Measurements from ENCODE around the gene UBE3C.
"Not testable (repeated sequence)": the region's sequence is repeated elsewhere in the genome, so short reads cannot be mapped to it uniquely, and the experiment has no call there.

Gene UBE3C

DNA sequence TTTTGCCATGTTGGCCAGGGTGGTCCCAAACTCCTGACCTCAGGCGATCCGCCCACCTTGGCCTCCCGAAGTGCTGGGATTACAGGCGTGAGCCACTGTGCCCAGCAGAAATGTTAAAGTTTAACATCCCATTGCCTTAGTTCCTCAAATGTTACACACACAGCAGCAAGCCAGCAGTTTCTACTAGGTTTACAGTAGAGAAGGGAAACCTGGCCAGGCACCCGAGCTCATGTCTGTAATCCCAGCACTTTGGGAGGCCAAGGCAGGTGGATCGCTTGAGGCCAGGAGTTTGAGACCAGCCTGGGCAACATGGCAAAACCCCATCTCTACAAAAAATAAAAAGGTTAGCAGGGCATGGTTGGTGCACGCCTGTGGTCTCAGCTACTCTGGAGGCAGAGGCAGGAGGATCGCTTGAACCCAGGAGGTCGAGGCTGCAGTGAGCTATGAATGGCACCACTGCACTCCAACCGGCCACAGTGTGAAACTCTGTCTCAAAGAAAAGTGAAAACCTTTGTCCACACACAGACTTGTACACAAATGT, 135.4 kb downstream of the UBE3C start:
- DNase-seq: not testable (repeated sequence)

DNA sequence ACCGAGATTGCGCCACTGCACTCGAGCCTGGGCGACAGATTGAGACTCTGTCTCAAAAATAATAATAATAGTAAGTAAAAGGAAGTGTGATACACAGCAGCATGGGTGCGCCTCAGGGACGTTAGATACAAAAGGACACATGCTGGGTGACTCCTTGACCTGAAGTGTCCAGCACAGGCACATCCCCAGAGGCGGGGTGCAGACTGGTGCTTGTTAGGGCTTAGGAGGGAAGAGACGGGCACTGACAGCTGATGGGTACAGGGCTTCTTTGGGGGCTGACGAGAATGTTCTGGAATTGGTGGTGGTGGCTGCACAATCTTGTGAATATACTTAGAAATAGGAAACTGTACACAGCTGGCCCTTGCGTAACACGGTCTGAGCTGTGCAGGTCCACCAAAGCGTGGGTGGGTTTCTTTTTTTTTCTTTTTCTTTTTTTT, 136.3 kb downstream of the UBE3C start:
- DNase-seq: no peak

DNA sequence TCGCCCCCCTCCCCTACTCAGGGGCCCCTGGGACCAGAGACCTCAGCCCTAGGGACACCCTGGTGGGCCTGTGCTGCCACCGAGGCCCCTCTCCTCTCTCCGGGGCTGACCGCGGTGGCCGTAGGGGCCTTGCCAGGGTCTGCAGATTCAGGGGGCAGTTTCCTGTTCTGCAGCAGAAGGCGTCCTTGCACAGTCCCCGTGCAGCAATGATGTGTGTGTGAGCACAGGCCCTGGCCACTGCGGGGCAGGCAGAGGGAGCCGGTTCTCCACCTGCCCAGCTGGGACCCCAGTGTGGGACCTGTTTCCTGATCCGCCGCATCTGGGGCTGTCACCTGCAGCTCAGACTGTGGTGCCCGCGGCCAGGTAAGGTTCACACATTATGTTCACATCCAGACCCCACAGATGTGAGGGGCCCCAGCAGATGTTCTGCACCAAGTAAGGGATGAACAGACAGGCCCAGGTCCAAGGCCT, 137.4 kb downstream of the UBE3C start:
- DNase-seq: no peak

DNA sequence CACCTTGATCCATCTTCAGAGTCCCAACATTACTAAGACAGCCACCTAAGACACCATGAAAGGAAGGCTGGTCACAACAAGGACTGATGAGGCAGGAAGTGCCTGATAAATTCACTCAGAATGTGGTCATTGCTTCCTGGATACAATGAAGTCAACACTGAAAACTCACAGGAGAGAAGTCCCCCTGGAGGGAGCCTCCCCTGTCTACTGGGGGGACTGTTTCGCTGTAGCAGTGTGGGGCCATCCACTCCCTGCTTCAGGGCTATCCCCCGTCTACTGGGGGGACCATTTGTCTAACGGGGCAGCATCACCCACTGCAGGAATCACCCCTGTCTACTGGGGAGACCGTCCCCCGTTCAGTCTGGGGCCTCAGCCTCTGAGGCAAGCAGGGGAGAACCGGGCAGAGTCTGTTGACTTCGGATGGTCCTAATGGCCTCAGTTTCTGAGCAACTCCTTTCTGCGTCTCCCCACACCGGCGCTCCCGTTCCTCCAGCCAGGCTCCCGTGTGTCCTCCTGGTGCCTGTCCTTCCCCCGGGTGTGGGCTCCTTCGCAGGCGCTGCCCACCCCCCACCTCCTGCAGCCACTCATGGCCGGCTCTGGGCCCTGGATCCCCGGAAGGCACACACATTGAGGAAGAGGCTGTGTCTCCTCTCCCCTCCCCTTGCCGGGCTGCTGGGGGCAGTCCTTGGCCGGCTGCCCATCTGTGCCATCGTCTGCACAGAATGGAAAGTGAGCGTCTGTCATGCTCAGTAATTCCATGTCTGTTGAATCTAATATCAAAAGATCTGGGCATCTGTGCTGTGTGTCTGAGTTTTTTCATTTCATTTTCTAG, 138.2 kb downstream of the UBE3C start:
- peak; percentile 60 for DNase-seq

DNA sequence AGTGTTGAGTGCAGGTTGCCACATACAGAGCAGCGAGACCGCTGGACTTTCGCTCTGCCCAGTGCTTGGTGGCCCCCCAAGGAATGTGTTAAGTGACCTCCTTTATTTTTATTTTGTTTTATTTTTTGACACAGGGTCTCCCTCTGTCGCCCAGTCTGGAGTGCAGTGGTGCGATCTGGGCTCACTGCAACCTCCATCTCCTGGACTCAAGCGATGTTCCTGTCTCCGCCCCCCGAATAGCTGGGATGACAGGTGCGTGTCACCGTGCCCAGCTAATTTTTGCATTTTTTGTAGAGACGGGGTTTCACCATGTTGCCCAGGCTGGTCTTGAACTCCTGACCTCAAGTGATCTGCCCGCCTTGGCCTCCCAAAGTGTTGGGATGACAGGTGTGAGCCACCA, 138.8 kb downstream of the UBE3C start:
- DNase-seq: not testable (repeated sequence)

DNA sequence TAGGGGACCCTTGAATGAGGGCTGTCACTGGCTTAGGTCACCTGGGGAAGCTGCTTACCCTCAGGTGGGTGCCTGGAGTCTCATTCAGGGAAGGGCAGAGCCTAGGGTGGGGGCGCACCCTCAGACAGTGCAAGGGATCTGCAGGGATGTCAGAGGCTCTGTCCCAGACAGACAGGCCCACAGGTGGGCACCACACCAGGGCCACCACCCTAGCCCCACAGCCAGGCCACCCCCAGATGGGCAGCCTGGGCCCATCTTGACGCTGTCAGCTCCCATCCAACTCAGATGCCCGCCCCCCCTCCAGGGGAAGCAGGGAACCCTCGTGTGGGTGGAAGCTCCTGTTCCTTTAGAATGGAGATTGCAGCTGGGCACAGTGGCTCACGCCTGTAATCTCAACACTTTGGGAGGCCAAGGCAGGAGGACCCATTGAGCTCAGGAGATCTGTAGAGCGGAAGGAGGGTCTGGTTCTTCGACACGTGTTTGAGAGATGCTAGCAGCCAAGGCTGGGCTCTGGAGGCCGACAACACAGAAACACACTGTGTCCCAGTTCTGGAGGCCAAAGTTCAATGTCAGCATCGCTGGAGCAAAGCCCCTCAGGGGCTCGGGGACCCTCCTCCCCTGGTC, 139.6 kb downstream of the UBE3C start:
- DNase-seq: no peak

DNA sequence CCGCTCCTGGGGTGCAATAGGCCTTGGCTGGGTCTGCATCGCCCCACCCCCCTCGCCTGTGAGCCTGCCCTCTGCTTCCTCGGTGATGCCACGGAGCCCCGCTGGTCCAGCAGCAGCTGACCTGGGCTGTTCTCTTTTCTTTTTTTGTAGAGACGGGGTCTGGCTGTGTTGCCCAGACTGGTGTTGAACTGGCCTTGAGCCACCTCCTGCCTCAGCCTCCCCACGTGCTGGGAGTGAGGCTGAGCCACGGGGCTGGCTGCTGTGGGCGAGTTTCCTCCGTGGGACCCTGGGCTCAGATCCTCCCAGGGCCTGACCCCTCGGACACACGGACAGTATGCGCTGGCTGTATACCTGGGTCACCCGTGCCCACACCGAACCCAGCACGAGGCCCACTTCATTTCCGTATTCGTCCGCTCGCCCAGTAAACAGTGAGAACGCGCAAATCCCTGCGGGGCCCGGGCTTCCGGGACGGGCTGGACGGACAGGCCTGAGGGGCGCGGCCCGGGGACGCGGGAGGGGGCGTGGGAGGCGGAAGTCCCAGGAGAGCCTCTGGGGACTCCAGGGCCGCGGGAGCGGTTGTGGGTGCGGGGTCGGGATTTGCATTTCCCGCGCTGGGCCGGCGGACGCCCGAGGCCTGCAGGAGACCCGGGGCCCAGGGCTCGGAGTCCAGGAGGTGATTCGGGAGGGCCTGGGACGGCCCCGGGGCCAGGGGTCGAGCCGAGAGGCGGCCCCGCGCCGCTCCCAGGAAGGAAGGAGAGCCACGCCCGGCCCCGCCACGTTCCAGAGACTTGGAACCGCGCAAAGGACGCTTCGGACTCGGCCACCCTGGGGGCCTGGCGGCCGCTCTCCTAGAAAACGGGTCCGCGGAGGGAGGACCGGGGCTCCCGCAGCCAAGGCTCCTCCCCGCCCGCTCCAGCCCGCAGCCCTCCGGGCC, 140.3 kb downstream of the UBE3C start:
- peak; percentile 87 for DNase-seq

DNA sequence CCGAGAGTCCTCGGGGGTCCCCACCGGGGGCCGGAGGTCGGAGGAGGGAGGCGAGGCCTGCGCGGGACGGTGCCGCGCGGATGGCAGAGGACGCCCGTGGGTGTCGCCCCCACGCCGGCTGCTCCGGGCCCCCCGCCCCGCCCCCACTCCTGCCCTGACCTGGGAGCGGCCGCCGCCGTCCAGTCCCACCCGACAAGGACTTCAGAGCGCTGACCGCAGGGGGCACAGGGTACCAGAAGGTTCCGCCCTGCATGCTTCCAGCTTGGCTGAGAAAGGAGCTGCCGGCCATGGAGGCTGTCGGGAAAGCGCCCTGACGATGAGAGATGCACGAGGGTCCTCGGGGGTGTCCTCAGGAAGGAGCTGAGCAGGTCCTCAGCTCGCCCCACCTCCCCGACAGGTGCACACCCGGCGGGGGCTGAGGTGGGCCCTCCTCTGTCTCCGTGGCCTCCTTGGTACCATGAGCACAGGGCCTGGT, 141.1 kb downstream of the UBE3C start:
- DNase-seq: peak; percentile 47

DNA sequence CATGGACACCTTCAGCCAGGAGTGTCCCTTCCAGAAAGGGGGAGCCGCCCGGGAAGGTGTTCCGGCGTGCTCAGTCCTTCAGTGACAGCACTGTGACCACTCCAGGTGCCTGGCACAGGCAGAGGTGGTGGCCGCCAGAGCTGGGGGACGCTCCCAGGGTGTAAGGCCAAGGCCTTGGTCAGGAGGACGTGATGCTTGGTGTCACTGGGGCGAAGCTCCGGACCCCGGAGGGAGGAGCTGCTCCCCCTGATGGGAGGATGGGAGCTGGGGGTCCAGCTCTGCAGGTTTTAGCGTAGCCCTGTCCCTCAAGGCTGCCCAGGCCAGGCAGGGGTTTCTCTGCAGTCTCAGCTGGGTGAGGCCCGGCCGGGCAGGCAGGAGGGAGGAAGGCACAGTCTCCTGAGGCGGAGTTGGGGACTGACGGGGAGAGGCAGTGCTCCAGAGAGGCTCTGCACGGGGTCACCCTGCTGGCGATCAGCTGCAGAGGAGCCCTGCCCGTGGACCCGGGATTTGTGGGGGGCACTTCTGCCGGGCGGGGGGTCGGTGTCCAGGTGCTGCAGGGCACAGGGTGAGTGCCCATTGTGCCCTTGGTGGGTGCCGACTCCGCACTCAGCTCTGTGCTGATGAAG, 141.6 kb downstream of the UBE3C start:
- no peak for DNase-seq

DNA sequence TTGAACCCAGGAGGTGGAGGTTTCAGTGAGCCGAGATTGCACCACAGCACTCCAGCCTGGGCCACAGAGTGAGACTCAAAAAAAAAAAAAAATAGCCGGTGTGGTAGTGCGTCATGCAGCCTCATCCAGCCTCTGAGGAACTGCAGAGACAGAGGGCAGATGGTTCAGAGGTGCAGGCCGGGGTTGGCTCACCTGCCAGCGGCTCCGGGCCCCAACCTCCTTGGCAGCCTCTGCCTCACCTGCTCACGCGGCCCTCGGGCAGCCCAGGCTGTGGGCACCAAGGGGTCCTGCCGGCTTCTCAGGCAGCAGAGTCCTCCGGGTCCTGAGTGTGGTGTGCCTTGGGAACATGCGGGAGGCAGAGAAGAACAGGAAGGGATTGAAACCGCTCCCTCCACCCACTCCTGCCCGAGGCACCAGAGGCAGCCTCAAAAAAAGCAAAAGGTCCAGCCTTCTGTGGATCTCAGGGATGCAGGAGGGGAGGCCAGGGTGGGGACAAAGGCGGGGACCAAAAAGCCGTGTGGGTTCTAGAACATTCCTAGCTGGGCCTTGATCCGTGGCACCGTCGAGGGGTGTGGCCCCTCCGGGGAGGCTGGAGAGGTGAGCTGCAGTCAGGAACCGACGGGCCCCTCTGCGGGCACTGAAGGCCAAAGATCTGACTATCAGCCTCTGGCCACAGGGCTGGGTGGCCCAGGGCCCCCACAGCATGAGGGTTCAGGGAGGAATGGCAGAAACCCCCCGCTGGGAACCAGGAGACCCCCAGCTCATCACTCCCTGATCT, 142.7 kb downstream of the UBE3C start:
- DNase-seq: peak; percentile 52

DNA sequence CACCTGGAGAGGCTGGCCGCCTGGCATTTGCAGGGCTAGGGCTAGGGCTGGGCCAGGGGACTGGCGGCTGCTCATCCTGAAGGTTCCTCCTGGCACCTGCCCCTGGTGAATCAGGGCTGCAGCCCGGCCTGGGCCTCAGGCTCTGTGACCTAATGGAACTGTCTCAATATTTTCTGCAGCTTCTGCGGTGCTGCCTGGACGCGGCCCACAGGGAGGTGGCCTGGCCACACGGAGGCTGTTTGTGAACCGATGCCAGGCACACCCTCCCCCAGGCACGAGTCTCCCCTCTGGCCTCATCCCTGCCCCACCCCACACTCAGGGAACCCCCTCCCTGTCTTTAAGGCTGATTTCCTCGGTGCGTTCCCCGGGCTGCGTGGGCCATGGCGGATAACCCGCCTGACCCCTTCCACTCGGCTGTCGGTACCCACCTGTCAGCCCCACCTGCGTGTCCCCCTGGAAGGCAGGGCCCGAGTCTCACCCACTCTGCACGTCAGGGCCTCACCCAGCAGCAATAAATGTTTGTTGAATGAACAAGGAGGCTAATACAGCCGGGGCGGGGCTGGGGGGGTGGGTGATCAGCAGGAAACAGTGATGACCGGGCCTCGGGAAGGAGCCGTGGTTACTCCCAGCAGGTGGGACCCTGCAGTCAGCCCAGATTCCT, 143.5 kb downstream of the UBE3C start:
- no peak for DNase-seq

DNA sequence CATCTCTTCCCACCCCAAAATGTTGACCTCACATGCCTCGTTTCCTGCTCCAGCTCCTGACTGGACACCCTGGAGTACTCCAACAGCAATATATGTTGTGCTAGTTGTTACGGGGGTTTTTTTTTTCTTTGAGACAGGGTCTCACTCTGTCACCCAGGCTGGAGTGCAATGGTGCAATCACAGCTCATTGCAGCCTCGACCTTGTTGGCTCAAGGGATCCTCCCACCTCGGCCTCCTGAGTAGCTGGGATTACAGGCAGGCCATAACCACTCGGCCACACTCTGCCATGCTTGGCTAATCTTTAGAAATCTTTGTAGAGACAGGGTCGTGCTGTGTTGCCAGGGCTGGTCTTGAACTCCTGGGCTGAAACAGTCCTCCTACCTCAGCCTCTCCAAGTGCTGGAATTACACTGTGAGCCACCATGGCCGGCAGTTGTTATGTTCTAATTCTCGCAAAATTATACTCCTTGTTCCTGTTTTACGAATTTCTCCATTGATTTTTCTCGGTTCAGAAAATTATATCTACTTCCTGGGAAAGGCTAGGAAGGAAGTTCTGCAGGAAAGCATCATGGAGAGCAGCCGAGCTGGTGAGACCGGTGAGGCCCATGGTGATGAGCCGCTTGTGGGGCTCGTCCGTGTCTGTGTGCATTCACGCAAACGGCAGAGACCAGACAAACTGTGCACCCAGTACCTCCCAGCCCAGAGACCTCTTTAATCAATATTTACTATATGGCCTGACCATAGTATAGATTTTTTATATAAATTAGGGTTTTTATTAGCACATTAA, 145.7 kb downstream of the UBE3C start:
- no peak for DNase-seq

DNA sequence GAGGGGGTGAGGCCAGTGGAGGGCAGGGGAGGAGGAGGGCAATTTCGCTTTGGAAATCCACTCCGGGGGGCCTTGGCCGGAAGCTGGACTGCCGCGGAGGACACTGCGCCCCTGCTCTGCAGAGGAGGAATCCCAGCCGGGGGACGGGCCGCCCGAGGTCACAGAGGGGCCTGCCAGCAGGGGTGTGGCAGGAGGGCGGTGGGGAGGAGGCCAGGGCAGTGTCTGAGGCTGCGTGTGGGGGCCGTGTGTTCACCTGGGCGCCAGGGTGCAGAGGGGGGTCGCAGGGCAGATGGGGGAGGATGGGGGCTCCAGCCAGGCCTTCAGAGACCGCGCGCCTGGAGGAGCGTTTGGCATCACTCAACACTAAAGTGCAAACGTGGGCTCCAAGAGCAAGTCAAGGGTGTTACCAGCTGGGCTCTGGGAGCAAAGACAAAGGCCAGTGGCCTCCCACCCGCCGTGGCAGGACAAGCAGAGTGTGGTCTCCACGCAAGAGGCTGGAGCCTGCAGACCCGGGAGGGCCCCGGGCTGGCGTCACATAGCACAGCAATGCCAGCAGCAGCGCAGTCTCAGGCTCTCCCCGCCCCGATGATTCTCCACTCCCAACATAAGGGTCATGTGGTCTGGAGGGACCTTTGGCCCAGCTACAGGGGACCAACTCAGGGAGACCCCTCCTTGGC, 152.8 kb downstream of the UBE3C start:
- DNase-seq: no peak

DNA sequence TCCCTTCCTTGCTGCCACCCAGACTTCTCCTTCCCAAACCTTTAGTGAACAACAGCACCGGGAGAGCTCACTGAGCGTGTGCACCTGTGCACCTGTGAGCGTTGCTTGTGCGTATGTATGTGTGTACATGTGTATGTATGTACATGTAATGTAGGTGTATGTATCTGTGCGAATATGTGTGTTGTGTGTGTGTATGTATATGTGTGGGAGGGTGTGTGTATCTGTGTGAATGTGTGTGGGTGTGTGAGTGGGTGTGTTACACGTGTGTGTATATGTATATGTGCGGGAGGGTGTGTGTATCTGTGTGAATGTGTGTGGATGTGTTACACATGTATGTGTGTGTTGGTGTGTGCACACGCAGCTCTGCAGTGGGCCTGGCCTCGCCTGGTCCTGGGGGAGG, 153.5 kb downstream of the UBE3C start:
- no peak for DNase-seq

DNA sequence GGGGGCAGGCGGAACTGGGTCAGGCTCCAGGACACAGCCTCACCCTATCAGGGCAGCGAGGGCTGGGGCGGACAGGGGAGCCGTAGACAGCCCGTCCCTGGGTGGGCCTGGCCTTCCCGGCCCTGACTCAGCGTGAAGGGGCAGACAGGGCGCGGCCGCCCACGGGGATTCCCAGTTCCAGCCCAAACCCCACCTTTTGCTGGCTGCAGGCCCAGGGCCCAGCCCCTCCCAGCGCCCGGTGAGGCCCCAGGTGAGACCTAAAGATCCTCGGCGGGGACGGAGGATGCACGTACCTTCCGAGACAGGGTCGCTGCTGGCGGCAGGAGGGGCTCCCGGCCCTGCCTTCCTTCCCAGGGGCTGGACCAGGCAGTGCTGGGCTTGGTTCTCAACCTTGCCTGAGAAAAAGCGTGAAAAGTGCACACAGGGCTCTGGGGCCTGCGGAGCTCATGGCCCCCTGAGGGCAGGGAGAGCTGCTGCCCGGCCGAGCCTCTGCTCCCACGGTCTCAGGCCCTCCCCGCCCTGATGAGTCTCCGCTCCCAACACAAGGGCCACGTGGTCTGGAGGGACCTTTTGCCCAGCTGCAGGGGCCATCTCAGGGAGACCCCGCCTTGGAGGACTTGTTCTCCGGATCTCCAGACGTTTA, 154.2 kb downstream of the UBE3C start:
- DNase-seq: no peak

DNA sequence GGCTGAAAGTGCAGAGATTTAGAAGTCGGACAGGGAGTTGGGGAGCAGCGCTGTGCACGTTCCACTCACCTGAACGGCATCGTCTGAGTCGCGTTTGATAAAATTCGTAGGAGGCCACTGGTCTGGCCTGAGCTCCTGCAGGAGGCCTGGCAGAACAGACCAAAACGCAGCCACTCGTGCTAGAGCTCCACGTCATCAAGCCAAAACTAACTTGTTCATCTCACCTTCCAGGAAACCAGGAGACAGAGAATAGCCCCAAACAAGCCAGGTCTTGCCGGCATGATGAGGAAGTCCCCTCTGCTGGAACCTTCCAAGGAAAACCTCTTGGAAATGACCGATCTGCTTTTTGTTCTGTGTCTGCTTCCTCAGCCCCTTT, 154.7 kb downstream of the UBE3C start:
- DNase-seq: peak; percentile 37

DNA sequence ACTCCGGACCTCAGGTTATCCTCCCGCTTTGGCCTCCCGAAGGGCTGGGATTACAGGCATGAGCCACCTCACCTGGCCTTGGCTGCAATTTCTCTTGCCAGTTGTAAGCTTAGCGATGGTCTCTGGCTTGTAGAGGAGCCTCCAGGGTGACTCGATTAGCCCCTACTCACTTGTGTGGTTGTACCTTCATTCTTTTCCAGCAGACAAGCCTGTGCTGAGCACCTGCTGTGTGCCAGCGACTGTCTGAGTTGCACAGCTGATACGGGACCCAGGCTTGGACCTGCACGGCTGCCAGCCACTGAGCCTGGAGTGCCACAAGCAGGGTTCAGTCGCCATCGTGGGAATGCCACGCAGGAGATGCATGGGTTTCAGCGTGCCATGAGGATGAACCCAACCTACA, 156.0 kb downstream of the UBE3C start:
- DNase-seq: no peak

DNA sequence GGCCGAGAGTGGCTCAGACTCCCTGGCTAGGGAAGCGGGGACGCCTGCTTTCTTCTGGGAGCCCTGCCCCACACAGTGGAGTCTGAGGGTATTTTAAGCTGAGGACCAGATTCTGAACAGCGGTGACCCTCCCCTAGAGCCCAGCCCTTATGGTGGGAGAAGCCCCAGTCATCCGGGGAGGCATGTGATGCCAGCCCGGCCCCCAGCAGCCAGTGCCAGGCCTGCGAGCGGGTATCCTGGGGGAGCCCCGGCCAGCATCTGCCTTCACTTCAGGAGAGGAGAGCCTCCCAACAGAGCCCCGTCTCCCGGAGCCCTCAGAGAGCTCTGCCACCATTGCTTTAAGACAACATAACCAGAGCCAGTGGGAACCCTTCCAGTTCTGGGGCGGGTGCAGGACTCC, 156.6 kb downstream of the UBE3C start:
- DNase-seq: no peak

DNA sequence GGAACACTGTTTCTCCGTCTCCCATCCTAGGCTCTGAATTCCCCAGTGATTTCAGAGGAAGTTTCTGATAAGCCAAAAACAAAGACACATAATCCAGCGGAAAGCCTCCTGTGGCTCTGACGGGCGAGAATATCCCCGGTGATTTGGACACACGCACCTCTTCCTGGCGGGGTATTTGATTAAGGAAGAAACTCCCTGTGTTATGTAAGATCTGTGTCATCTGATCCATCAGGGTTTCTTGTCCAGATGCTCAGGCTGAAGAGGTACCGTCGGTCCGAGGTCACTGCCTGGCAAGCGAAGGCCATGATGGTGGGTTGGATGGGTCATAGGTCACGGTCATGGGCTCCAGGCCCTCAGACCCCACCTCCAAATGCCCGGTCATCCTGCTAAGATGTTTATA, 158.5 kb downstream of the UBE3C start:
- peak; percentile 34 for DNase-seq
